Measurements from ENCODE around the gene SSBP3. TPM values are rescaled to one million over a fixed set of nuclear protein-coding genes. Genes with fewer than 3 reads are reported as not detected.

Gene SSBP3
- total RNA-seq, 2 experiments from 2014 or later = 16.5 to 44.9 TPM

DNA sequence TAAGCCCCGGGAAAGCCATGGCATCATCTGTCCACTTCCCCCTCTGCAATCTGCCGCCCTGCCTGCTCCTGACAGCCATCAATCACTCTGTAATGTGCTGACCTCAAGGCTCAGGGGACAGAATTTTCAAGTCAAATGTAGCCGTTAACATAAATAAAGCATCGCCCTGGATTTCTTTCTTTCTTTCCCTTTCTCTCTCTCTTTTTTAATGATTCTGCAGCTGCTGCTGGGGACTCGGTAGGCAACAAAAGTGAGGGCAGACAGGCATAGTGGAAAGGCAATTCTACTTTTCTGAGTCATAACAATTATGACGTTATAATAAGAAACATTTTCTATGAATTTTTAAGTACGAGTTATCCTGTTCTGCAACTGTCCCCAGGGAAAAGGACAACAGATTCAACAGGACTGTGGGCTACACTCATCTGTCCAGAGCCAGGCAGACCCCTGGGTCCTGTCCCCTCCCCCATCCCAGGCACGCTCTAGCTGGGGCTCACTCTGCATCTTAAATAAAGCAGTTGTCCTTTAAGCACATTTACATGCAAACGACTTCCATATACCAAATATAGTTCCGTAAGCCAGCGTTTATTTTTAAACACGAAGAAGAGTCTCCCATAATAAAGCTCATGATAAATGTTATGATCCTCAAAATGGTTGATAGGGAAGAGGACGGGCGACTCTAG is 78.7 kb downstream of the SSBP3 start:
- H4K20me1 ChIP-seq (ENCODE audit: insufficient read depth, low read length) = peaks cover 14% of the 10 kb centered on the region; the same call in 1 of the 2 replicates
- ChIA-PET POLR2A (interaction anchor here (0.6 to 0.7 kb wide), 2 partner anchors 14 to 354 kb away, joined by 3 to 6 read pairs; no protein-coding TSS in a partner anchor), CTCF (ENCODE audit: unreplicated experiment) (no interaction called here)
- no peak overlapping the region for H2AFZ ChIP-seq (ENCODE audit: low read length)
- peak overlapping the region; percentile 71 for H3K4me2 ChIP-seq (ENCODE audit: low read length)
- no peaks in the 10 kb centered on the region for H3K9me3 ChIP-seq (ENCODE audit: low read length)
- peaks cover 60% of the 10 kb centered on the region for H3K4me1 ChIP-seq (ENCODE audit: insufficient read depth, low read length, poor library complexity, severe bottlenecking)
- peak; percentile 39 for DNase-seq (ENCODE audit: low spot score)
- no peaks in the 10 kb centered on the region for H3K9me2 ChIP-seq (ENCODE audit: insufficient read depth, low read length)
- H3K79me2 ChIP-seq (ENCODE audit: insufficient read depth, low read depth, low read length) = no peaks in the 10 kb centered on the region
- H3K4me3 ChIP-seq (ENCODE audit: low read depth, low read length, poor library complexity, severe bottlenecking) = peak overlapping the region; percentile 24
- no TSS peak for BruUV-seq (replicated peaks)
- no peaks in the 10 kb centered on the region for H3K36me3 ChIP-seq (ENCODE audit: insufficient read depth, low read length)
- no peak for TF ChIP-seq EZH2phosphoT487 (IDR thresholded peaks at IDR 0.05; ENCODE audit: borderline replicate concordance, low read depth, low read length)
- TF ChIP-seq, protein P1, sequence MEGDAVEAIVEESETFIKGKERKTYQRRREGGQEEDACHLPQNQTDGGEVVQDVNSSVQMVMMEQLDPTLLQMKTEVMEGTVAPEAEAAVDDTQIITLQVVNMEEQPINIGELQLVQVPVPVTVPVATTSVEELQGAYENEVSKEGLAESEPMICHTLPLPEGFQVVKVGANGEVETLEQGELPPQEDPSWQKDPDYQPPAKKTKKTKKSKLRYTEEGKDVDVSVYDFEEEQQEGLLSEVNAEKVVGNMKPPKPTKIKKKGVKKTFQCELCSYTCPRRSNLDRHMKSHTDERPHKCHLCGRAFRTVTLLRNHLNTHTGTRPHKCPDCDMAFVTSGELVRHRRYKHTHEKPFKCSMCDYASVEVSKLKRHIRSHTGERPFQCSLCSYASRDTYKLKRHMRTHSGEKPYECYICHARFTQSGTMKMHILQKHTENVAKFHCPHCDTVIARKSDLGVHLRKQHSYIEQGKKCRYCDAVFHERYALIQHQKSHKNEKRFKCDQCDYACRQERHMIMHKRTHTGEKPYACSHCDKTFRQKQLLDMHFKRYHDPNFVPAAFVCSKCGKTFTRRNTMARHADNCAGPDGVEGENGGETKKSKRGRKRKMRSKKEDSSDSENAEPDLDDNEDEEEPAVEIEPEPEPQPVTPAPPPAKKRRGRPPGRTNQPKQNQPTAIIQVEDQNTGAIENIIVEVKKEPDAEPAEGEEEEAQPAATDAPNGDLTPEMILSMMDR (conservative IDR thresholded peaks at IDR 0.05; ENCODE audit: low read length) = no peak
- intact Hi-C loops (cut with micrococcal nuclease; ENCODE audit: unreplicated experiment) = loop anchor here (5.0 kb wide), 1 partner anchor 80 kb away; the partner anchor contains the start of gene SSBP3
- peak overlapping the region; percentile 27 for H3K27ac ChIP-seq (ENCODE audit: low read depth, low read length, poor library complexity, severe bottlenecking)

DNA sequence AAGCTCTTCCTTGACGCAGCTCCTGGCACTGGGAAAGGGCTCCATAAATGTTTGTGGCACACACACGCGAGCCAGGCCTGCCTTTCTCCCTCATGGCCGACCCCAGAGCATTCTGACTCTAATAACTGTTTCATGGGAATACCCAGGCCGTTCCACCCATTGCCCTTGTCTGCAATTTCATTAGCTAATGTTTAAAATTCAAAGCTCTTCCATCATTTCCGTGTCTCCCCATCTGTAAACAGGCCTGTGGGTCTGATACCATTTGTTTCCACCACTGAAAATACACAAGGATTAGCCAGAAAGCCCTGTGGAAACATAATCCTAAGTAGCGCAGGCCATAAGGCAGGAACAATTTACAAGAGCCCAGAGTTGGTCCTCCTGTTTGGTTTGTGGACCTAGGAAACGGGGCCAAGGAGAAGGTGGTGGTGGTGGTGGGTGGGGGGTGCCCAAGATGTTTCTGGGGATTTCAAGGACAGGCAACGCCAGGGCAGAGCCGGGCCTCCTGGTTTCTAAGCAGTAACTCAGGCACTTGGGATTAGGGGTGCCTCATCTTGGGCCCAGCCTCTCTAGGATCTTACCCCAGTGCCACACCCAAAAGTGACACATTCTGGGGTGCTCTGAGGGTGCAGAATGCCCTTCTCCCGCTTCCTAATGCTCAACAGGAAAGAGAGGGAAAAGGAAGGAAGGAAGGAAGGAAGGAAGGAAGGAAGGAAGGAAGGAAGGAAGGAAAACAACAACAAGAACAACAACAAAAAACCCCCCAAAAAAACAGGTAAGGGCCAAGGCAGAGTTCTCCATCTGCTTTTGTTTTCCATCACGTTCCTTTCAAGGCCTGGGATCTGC is 79.4 kb downstream of the SSBP3 start:
- ChIA-PET CTCF (ENCODE audit: unreplicated experiment) (no interaction called here), POLR2A (interaction anchor here (0.7 kb wide), 1 partner anchor 13 kb away, joined by 6 read pairs; no protein-coding TSS in a partner anchor)
- TF ChIP-seq, protein P1 (conservative IDR thresholded peaks at IDR 0.05; ENCODE audit: low read length) = no peak
- no peak for TF ChIP-seq EZH2phosphoT487 (IDR thresholded peaks at IDR 0.05; ENCODE audit: borderline replicate concordance, low read depth, low read length)
- H3K36me3 ChIP-seq (ENCODE audit: insufficient read depth, low read length) = no peaks in the 10 kb centered on the region
- H2AFZ ChIP-seq (ENCODE audit: low read length) = no peak overlapping the region
- H3K27ac ChIP-seq (ENCODE audit: low read depth, low read length, poor library complexity, severe bottlenecking) = peak overlapping the region; percentile 27
- no TSS peak for BruUV-seq (replicated peaks)
- no peak for DNase-seq (ENCODE audit: low spot score)
- H4K20me1 ChIP-seq (ENCODE audit: insufficient read depth, low read length) = peaks cover 14% of the 10 kb centered on the region; the same call in 1 of the 2 replicates
- no peaks in the 10 kb centered on the region for H3K79me2 ChIP-seq (ENCODE audit: insufficient read depth, low read depth, low read length)
- intact Hi-C loops (cut with micrococcal nuclease; ENCODE audit: unreplicated experiment) = loop anchor here (5.0 kb wide), 1 partner anchor 81 kb away; the partner anchor contains the start of gene SSBP3
- peak overlapping the region; percentile 71 for H3K4me2 ChIP-seq (ENCODE audit: low read length)
- H3K4me1 ChIP-seq (ENCODE audit: insufficient read depth, low read length, poor library complexity, severe bottlenecking) = peaks cover 53% of the 10 kb centered on the region
- H3K9me2 ChIP-seq (ENCODE audit: insufficient read depth, low read length) = no peaks in the 10 kb centered on the region
- H3K9me3 ChIP-seq (ENCODE audit: low read length) = no peaks in the 10 kb centered on the region
- peak overlapping the region; percentile 24 for H3K4me3 ChIP-seq (ENCODE audit: low read depth, low read length, poor library complexity, severe bottlenecking)
